HG03558 (cell line): Measurements from ENCODE around the gene LAMA3.

ENCODE experiments used
- ATAC-seq: cut with Tn5 transposase; IDR thresholded peaks from one replicate; pipeline ENCODE4 v1.9.1; 2021; ENCODE audit warnings: moderate number of reproducible peaks; ENCODE audit not compliant: unreplicated experiment; ENCODE audit errors: extremely low read depth

The LAMA3 gene

GRCh38 chr18:23837591-23837990, 148.3 kb downstream of the LAMA3 start:
- ATAC-seq: no peak

- no peak for ATAC-seq
These were observed 149.0 kb downstream of the LAMA3 start for GRCh38 chr18:23838233-23838632.

GRCh38 chr18:23838801-23839366, 149.6 kb downstream of the LAMA3 start:
- no peak for ATAC-seq

GRCh38 chr18:23842305-23842704, 153.1 kb downstream of the LAMA3 start:
- ATAC-seq: no peak

- ATAC-seq: no peak
These were observed 155.9 kb downstream of the LAMA3 start for GRCh38 chr18:23844991-23845680.

- no peak for ATAC-seq
These were observed 156.9 kb downstream of the LAMA3 start for GRCh38 chr18:23845988-23846630.

GRCh38 chr18:23847321-23847986, 158.2 kb downstream of the LAMA3 start:
- no peak for ATAC-seq

GRCh38 chr18:23849141-23849540, 159.9 kb downstream of the LAMA3 start:
- ATAC-seq: no peak

- ATAC-seq: no peak
These were observed 161.0 kb downstream of the LAMA3 start for GRCh38 chr18:23850215-23850614.

GRCh38 chr18:23851470-23852002, 162.3 kb downstream of the LAMA3 start:
- no peak for ATAC-seq

- no peak for ATAC-seq
These were observed 163.2 kb downstream of the LAMA3 start for GRCh38 chr18:23852236-23853045.

GRCh38 chr18:23853448-23854195, 164.4 kb downstream of the LAMA3 start:
- no peak for ATAC-seq

GRCh38 chr18:23855721-23856120, 166.5 kb downstream of the LAMA3 start:
- ATAC-seq: no peak

GRCh38 chr18:23856466-23857163, 167.4 kb downstream of the LAMA3 start:
- ATAC-seq: no peak

GRCh38 chr18:23857164-23857552, 167.9 kb downstream of the LAMA3 start:
- ATAC-seq: no peak

- no peak for ATAC-seq
These were observed 168.5 kb downstream of the LAMA3 start for GRCh38 chr18:23857756-23858155.

GRCh38 chr18:23859466-23860336, 170.4 kb downstream of the LAMA3 start:
- no peak for ATAC-seq

- no peak for ATAC-seq
These were observed 172.1 kb downstream of the LAMA3 start for GRCh38 chr18:23861326-23861725.
